ENCODE measurements around the gene TMED9. TPM values are rescaled to one million over a fixed set of nuclear protein-coding genes. Genes with fewer than 3 reads are reported as not detected.

Gene TMED9
- total RNA-seq = 100 to 1,000 TPM in 3 of 4 donors, 10 to 100 TPM in 1; 81.0 to 129 (median 105) TPM

DNA sequence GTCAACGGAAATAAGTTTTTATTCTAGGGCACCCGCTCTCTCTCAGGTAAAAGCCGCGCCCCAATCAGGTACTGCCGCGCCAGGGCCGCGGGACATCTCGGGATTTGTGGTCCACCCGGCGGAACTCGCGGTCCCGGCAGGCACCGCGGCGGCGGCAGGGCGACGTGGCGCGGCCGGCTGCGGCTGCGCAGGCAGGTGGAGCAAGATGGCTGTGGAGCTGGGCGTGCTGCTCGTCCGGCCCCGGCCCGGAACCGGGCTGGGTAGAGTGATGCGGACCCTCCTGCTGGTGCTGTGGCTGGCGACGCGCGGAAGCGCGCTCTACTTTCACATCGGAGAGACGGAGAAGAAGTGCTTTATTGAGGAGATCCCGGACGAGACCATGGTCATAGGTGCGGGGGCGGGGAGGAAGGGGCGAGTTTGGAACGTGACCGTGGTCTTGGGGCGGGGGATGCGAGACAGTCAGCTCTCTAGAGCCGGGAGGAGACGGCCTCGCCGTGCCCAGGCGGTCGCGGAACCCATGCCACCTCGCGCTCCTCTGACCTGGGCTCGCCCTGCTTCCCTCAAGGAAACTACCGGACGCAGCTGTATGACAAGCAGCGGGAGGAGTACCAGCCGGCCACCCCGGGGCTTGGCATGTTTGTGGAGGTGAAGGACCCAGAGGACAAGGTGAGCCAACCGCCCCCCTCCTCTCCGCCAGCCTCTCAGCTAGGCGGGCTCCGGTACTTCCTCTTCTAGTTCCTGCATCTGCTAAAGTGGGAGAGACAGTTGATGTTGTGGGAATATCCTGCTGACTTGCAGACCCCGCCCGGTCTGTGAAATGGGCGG, at the start of gene TMED9:
Gene TMED9, plus strand, starts transcription at position 194 of the 825 bp plus-strand sequence. Its CDS starts 12 bp downstream, at position 206.
- ATAC-seq (ENCODE audit: low FRiP score) = peak; percentile 97
- no peak for TF ChIP-seq CTCF (IDR thresholded peaks at IDR 0.05)
- DNase-seq (ENCODE audit: low spot score) = peak; percentile 35

- no peak for TF ChIP-seq CTCF (IDR thresholded peaks at IDR 0.05)
- DNase-seq (ENCODE audit: low spot score) (no peak), ATAC-seq (ENCODE audit: low FRiP score) (no peak)
These were observed 49.1 kb upstream of the TMED9 start for GRCh38 chr5:177542816-177543465.

DNA sequence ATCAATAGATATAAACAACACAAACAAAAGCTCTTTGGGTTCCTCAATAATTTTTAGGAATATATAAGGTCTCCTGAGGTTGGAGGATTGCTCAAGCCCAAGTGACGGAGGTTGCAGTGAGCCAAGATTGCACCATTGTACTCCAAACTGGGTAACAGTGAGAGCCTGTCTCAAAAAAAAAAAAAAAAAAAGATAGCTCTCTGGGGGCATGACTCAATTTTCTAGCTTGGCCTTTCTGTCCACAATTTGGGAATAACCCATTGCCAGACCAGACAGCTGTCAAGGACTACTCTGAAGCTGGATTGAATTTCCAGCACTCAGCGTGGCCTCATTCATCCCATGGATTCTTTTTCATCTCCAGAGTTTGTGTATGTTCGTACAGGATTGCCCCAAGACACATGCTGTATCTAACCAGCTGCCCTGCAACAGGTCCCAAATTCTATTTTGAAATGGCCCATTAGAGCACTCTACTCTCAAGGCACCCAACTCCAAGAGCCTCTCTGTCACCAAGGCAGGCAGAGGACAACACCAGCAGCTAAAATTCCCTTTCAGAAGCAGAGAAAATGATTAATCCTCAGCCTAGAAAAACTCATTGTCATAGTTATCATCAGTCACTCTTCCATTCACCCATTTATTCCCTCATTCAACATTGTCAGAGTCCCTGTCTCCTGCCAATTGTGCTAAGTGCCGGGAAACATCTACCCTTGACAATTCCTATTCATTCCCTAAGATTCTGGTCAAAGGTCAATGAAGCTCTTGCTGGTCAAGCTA, 46.3 kb upstream of the TMED9 start:
- no peak for TF ChIP-seq CTCF (IDR thresholded peaks at IDR 0.05)
- peak; percentile 66 for ATAC-seq (ENCODE audit: low FRiP score)
- DNase-seq (ENCODE audit: low spot score) = no peak

DNA sequence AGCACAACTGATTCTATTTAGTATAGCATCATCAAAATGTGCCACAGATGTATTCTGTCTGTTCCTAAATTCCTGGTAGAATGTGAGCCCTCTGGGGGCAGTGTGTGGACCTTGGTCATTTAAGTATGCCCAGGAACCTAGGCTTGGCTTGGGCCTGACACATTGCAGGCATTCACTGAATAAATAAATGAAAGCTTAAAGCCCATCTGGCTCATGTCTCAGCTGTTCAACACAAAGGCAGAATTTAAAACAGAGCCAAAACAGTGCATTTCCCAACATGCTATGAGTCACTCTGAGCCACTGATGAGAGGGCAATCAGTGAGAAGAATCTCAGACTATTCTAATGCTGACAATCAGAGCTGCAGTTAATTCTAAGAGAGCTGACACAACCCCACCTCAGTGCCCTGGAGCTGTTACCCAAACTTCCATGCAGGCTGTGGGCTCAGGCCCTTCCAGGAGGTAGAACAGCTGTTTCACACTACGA, 45.7 kb upstream of the TMED9 start:
- DNase-seq (ENCODE audit: low spot score) (no peak), ATAC-seq (ENCODE audit: low FRiP score) (peak; percentile 89)

DNA sequence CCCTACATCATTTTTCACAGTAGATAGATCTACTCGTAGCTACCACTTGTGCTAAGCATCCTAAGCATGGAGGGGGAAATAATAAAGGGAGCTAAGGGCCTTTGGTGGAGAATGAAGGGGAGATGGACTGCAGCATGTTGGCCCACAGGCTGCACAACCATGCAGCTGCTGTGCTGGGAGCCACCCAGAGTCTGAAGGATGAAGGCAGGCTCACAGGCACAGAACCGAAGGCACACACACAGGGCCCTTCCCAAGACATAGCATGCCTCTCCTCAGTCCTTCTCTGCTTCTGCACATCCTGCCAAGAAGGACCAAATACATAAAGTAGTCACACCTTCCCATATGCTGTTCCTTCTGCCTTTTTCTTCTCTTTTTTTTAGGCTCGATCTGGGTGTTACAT, 44.3 kb upstream of the TMED9 start:
- no peak for TF ChIP-seq CTCF (IDR thresholded peaks at IDR 0.05)
- DNase-seq (ENCODE audit: low spot score) (no peak), ATAC-seq (ENCODE audit: low FRiP score) (no peak)

More for the DNA sequence above, 45.7 kb upstream of the TMED9 start:
- TF ChIP-seq CTCF (IDR thresholded peaks at IDR 0.05) = no peak

DNA sequence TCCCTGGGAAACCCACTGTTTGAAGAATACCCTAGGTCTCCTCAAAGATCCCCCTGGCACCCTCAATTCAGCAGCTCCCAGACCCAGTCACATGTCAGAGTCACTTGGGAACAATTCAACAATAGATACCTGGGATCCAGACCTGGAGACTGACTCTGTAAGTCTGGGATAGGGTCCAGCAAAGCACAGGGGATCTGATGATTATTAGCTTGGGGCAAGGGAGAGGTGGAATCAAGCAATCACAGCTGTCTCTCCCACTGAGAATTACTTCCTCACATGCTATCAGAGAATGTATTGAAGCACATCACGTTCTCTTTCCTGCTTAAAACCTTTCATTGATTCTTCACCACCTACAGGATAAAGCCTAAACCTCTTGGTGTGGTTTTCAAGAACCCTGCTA, 43.5 kb upstream of the TMED9 start:
- TF ChIP-seq CTCF (IDR thresholded peaks at IDR 0.05) = no peak
- DNase-seq (ENCODE audit: low spot score) (no peak), ATAC-seq (ENCODE audit: low FRiP score) (no peak)

All from omental fat pad (tissue), 4 donors.